ENCODE results near the gene IKZF3.
"Not testable (repeated sequence)": the region's sequence is repeated elsewhere in the genome, so short reads cannot be mapped to it uniquely, and the experiment has no call there.

Gene IKZF3

DNA sequence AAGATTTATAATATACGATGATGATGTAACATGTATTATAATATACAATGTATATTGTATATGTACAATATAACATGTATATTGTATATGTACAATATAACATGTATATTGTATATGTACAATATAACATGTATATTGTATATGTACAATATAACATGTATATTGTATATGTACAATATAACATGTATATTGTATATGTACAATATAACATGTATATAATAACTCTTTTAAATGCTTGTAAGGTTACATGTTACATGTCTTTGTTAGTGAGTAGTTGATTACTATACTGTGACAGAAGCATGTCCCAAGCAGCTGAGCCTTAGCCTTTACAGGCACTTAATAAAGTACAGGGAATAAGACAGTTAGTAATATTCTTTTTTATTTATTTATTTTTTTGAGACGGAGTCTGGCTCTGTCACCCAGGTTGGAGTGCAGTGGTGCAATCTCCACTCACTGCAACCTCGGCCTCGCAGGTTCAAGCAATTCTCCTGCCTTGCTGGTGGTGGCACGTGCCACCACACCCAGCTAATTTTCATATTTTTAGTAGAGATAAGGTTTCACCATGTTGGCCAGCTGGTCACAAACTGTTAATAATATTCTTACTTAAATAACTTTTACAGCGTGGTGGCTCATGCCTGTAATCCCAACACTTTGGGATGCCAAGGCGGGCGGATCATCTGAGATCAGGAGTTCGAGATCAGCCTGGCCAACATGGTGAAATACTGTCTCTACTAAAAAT lies 8.0 kb downstream of the IKZF3 start:
- not testable (repeated sequence) for DNase-seq

DNA sequence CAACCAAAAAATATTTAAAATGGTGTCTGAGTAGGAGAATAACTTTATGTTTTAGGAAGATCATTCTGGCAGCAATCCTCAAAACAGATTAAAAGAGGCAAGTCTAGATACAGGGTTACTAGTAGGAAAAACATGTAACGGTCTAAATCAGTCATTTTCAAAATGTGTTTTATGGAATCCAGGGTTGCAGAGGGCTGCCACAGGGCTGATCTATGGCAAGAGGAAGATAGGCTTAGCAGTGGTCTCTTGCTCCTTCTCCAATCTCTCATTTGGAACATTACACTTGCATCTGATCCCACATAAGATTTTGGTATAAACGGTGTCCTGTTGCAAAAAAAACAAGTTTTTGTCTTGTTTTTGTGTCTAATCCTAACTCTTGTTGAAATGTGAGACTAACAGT lies 9.2 kb downstream of the IKZF3 start:
- DNase-seq = no peak

DNA sequence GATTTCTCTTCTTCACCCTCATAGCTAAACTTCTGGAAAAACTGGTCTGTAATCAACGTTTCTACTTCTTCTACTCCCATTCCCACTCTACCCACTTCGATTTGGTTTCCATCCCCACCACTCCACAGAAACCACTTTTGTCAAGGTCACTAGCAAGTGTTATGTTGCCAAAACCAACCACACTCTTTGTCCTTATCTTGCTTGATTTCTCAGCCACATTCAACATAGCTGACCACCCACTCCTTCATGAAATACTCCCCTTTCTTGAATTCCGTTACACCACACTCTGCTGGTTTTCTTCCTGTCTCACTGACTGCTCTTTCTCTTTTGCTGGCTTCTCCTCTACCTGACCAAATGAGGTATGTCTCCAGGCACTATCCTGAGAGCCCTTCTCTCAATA lies 11.9 kb downstream of the IKZF3 start:
- DNase-seq = no peak

DNA sequence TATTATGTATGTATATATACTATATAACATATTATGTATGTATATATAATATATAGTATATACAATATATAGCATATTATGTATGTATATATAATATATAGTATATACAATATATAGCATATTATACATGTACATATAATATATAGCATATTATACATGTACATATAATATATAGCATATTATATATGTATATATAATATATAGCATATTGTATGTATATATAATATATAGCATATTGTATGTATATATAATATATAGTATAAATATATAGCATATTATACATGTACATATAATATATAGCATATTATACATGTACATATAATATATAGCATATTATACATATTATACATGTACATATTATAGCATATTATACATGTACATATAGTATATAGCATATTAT lies 13.9 kb downstream of the IKZF3 start:
- not testable (repeated sequence) for DNase-seq

DNA sequence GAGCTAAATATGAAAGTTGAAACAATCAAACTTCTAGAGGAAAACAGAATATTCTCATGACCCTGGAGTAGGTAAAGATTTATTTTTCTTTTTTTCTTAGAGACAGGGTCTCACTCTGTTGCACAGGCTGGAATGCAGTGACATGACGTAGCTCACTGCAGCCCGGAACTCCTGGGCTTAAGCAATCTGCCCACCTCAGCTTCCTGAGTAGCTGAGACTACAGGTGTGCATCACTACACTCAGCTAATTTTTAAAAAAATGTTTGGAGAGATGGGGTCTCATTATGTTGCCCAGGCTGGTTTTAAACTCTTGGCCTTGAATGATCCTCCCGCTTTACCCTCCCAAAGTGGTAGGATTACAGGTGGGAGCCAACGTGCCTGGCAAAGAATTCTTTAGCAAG lies 15.5 kb downstream of the IKZF3 start:
- DNase-seq = no peak

DNA sequence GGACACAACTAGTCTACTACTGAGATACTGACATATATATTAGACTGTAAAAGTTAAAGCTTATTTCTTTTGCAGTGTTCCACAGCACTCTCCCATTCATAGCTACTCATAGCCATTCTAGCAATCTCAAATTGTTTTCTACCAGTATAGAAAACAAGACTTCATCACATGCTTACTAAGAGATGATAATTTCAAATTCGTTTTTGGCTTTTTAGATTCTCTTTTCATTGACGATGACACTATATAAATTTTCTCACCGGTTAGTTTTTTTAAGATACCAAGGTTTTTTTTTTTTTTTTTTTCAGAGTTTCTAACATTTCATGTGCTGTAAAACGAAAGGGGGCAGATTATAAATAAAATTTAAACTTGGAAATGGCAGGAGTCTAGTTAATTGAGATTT lies 17.9 kb downstream of the IKZF3 start:
- no peak for DNase-seq

DNA sequence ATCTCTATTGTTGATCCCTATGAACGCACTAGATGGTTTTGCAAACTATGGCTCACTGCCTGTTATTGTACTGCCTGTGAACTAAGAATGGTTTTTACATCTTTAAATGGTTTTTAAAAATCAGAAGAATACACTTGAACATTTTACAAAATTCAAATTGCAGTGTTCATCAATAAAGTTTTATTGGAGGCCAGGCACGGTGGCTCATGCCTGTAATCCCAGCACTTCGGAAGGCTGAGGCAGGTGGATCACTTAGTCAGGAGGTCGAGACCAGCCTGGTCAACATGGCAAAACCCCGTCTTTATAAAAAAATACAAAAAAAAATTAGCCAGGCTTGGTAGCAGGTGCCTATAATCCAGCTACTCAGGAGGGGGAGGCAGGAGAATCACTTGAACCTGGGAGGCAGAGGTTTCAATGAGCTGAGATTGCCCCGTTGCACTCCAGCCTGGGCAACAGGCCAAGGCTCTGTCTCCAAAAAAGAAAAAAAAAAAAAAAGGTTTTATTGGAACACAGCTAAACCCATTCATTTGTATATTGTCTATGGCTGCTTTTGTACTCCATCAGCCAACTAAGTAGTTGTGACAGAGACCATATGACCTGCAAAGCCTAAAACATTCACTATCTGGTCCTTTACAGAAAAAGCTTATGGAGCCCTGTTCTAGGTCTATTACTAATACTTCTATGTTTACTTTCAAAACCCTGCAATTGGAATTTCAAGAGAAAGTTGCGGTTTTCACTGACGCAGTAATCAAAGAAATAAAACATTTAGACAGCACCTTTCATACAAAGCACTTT lies 18.9 kb downstream of the IKZF3 start:
- no peak for DNase-seq

DNA sequence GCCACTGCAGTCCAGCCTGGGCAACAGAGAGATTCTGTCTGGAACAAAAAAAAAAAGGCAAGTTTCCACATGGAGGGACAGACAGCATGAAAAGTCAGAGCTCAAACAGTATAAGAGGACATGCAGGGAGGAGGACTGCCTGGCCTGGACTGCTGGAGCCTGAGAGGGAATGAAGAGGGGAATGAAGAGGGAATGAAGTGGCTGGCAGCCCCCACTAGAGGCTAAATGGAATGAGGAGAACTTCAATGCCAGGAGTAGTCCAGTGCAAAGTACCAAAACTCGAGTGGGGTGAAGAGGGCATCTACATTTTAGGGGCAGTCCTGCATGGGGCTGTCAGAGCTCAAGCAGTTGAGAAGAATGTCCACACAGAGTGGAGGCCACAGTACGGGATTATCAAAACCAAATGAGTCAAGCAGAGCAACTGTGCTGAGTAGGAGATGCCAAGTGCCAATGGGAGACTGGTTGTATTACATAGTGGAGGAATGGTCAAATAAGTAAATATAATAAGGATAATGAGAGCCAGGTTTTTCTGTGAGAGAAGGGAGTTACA lies 22.9 kb downstream of the IKZF3 start:
- no peak for DNase-seq

DNA sequence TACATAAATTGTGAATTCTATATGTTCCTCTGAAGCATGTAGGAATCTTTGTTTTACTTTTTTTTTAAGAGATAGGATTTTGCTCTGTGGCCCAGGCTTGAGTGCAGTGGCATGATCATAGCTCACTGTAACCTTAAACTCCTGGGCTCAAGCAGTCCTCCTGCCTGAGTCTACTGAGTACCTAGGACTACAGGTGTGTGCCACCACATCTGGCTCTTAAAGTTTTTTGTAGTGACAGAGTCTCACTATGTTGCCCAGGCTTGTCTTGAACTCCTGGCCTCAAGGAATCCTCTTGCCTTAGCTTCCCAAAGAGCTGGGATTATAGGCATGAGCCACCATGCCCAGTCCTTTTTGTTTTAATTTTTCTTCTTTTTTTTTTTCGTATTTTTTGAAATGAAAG lies 25.3 kb downstream of the IKZF3 start:
- no peak for DNase-seq

DNA sequence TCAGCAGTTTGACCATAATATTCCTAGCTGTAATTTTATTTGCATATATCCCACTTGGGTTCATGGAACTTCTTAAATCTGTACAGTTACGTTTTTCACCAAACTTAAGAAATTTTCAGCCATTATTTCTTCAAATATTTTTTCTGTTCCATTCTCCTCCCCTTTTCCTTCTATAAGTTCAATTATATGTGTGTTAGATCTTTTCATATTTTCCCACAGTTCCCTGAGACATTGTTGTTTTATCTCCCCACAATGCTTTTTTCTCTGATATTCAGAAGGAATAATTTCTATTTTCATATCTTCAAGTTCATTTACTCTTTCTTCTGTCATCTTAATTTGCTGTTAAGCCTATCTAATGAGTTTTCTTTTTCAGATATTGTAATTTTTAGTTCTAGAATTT lies 26.1 kb downstream of the IKZF3 start:
- DNase-seq = no peak

DNA sequence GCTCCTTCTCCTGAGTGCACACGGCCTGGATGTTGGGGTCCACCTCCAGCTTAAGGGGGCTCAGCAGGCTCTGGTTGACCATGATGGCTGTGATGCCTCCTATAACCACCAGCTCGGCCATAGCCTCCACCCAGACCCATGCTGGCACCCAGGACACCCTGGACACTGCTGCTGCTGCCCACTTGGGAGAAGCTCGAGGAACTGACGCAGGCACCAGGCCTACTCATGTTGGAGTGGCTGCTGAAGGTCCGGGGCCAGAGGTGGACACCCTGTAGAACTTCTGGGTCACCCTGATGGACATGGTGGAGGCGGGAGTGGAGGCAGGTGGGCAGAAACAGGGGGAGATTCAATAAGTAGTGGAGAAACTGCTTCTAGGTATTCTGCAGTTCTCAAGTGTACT lies 28.0 kb downstream of the IKZF3 start:
- DNase-seq = no peak

DNA sequence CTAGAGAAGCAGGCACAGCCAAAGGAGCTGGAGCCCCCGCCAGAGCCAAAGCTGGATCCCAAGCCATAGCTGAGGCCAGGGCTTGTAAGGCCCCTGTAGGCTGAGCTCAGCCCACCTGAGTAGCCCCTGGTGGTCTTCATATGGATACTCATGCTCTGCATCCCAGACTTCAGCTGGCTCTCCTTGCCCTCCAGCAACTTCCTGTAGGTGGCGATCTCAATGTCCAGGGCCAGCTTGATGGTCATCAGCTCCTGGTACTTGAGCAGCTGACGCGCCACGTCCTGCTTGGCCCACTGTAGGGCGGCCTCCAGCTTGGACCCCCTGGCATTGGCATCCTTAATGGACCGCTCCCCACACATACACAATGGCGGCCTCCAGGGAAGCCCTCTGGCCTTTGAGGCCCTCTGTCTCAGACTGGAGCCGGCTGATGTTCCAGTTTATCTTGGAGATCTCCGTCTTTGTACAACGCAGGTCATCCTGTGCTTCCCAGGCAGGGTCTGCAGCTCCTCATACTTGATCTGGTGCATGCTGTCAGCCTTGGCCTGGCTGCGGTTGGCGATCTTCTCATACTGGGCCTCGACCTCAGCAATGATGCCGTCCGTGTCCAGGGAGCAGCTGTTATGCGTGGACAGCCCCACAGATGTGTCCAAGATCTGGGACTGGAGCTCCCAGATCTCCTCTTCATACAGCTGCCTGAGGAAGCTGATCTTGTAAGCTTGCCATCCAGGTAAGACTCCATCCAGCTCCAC lies 28.9 kb downstream of the IKZF3 start:
- DNase-seq = no peak

DNA sequence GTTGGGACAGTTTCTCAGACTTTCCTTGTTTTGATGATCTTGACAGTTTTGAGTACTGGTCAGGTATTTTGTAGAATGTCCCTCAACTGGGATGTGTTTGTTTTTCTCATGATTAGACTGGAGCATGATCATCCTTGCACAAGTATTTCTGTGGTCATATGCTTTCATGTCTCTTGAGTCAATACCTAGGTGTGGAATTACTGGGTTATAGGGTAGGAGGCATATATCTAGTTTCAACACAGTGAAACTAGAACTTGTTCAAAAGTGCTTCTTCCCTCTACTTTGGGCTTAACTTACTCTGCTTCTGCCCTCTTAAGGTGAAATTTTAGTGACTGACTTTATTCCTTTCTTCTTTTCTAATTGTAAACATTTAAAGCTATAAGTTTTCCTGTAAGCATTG lies 30.1 kb downstream of the IKZF3 start:
- no peak for DNase-seq

DNA sequence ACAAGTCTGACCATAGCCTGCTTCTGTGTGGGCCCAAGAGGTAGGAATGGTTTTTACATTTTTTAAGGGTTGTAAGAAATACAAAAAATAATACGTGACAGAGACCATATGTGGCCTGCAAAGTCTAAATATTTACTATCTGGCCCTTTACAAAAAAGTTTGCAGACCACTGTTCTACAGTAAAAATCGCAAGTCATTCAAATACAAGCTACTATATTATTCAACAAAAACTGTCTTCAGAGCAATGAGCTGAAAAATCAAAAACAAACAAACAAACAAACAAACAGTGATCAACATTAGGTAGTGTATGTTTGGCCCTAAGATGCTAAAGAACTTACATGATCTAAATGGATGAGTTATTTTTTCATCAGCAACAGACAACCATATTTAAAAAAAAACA lies 32.5 kb downstream of the IKZF3 start:
- DNase-seq = no peak

DNA sequence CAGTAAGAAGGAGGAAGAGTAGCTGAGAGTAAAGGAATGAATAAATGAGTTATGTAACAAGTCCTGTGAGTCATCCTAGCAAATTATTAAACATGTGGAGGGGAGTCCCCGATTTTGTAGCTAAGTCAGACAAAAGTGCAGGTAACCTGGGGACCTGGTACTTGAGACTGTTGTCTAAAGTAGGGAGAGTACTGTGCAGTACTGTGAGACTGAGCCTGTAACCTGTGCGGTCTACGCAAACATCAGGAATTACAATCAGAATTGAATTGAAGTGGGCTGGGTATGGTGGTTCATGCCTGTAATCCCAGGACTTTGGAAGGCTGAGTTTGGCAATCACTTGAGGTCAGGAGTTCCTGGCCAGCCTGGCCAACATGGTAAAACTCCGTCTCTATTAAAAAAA lies 35.7 kb downstream of the IKZF3 start:
- DNase-seq = no peak

DNA sequence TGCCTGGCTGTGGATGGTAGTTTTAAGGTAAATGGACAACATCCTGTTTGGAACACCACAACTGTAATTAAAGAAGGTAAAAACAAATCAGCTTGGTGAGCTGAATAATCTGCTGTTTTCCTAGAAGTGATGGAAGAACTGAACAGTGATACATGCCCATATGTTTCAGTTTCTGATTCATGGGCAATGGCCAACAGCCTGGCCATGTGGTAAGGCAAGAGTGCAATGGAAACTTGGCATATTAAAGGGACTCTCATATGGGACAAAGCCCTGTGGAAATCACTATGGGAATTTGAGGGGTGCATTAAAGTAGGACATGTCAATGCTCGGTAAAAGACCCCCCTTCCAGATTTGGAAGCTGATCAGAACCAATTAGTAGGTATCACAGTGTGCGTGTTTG lies 37.8 kb downstream of the IKZF3 start:
- no peak for DNase-seq

DNA sequence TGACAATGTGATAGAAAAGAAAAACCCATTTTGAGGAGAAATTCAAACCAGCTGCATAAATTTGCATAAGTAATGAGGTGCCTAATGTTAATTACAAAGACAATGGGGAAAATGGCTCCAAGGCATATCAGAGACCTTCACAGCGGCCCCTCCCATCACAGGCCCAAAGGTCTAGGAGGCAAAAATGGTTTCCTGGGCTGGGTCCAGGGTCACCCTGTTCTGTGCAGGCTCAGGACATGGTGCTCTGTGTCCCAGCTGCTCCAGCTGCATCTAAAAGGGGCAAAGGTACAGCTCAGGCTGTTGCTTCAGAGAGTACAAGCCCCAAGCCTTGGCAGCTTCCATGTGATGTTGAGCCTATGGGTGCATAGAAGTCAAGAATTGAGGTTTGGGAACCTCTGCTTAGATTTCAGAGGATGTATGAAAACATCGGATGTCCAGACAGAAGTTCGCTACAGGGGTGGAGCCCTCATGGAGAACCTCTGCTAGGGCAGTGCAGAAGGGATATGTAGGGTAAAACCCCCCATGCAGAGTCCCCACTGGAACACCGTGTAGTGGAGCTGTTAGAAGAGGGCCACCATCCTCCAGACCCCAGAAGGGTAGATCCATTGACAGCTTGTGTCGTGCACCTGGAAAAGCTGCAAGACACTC lies 40.6 kb downstream of the IKZF3 start:
- no peak for DNase-seq

DNA sequence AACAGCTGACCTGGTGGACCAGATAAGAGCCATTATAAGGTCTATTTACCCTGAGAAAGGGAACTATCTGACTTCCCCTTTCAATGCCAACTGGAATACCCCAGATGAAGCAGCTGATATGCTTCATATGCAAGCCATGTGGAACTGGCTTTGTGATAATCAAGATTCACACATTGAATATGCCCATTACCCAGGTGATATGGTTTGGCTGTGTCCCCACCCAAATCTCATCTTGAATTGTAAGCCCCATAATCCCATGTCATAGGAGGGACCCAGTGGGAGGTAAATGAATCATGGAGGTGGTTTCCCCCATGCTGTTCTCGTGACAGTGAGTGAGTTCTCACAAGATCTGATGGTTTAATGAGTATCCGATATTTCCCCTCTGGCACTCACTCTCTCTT lies 42.1 kb downstream of the IKZF3 start:
- DNase-seq = peak; percentile 23 to 52

DNA sequence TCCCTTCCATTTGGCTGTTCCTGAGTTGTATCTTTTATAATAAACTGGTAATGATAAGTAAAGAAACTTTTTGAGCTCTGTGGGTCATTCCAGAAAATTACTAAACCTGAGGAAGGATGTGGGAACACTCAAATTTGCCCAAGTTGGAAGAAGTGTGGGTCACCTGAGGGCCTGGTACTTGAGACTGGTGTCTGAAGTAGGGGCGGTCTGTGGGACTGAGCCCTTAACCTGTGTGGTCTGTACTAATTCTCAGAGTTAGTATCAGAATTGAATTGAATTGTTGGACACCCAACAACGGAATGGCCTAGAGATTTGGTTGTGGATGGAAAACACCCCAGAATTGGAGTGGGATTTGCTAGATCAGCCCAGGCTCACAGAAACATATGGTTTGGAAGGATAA lies 43.1 kb downstream of the IKZF3 start:
- DNase-seq = no peak

DNA sequence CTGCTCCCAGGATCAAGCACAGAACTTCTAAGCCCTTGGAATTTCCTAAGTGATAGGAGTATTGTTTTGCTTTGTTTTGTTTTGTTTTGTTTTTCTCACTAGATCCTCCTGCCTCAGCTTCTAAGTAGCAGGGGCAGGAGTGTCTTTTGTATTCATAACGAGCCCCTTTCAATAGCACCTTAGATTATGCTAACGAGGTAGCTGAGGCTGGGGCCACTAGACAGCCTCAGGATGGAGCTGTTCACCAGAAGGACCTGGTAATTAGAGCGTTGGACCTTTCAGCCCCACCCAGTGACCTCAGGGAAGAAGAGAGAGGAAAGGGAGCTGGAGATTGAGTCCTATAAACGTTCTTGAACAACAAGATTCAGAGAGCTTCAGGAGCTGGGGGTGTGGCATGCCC lies 43.6 kb downstream of the IKZF3 start:
- DNase-seq = no peak

DNA sequence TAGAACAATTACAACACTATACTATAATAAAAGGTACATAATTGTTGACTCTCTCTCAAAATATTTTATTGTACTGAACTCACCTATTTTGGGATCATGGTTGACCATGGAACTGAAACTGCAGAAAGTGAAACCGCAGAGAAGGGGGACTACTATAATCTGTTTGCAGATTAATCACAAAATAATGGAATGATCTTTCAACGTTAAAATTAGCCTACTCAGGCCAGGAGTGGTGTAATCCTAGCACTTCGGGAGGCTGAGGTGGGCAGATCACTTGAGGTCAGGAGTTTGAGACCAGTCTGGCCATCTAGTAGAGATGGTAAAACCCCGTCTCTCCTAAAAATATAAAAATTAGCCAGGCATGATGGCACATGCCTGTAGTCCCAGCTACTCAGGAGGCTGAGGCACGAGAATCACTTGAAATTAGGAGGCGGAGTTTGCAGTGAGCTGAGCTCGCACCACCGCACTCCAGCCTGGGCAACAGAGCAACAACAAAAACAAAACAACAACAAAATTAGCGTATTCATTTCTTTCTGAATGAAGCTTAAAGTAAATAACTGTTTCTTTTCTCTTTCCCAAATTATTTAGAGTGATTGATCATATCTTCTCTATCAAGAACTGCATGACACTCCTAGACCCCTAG lies 45.6 kb downstream of the IKZF3 start:
- DNase-seq = no peak

DNA sequence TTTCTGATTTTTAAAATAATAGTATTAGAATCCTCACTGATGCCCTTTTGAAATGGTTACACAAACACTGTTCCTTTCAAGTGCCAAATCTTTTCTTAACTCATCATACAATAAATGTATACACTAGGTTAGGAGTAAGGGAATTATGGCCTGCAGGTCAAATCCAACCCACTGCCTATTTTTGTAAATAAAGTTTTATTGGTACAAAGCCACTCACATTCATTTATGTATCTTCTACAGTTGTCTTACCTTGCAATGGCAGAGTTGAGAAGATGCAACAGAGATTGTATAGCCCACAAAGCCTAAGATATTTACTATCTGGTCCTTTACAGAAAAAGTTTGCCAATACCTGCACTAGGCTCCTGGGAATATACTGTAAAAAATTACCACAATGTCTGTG lies 47.8 kb downstream of the IKZF3 start:
- no peak for DNase-seq
